Mammary epithelial cell (primary cell): ENCODE data around the gene SCGB1D4.

Experiments used
- EZH2 ChIP-seq: IDR thresholded peaks from 2 replicates; pipeline ENCODE4 v1.6.1; 2012; ENCODE audit warnings: low read length, inconsistent platforms, borderline replicate concordance
- TF ChIP-seq, protein P1 (sequence below), 2 donors: IDR thresholded peaks in 1 of 2; conservative IDR thresholded peaks in 1 of 2; 2 replicates each; pipeline ENCODE4 v1.5.1; 2011 to 2012; ENCODE audit warnings: inconsistent platforms in 2 of 2, low read length in 2 of 2, mild to moderate bottlenecking in 2 of 2, control low read depth in 1 of 2, low read depth in 1 of 2; ENCODE audit not compliant: insufficient read depth in 1 of 2; ENCODE audit errors: extremely low read depth in 1 of 2

DNA sequence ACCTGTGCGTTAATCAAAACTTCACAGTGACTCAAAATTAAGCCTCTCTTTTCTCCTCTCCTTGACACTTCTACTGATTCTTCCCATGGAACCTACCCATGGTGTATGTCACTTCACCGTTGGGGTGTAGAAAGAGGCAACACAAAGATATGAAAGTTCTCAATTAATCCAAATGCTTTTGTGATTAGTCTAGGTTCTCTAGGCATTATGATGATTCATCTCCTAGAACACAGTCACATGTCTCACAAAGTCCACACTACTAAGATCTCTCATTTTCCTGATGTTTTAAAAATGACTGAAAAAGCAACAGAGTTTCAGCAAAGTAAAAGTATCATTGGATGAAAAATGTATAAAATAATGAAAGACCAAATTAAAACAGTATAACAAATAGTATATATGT is 42.6 kb downstream of the SCGB1D4 start:
- TF ChIP-seq, protein P1, sequence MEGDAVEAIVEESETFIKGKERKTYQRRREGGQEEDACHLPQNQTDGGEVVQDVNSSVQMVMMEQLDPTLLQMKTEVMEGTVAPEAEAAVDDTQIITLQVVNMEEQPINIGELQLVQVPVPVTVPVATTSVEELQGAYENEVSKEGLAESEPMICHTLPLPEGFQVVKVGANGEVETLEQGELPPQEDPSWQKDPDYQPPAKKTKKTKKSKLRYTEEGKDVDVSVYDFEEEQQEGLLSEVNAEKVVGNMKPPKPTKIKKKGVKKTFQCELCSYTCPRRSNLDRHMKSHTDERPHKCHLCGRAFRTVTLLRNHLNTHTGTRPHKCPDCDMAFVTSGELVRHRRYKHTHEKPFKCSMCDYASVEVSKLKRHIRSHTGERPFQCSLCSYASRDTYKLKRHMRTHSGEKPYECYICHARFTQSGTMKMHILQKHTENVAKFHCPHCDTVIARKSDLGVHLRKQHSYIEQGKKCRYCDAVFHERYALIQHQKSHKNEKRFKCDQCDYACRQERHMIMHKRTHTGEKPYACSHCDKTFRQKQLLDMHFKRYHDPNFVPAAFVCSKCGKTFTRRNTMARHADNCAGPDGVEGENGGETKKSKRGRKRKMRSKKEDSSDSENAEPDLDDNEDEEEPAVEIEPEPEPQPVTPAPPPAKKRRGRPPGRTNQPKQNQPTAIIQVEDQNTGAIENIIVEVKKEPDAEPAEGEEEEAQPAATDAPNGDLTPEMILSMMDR (conservative IDR thresholded peaks at IDR 0.05 in 1 of 2, IDR thresholded peaks at IDR 0.05 in 1 of 2; ENCODE audit: extremely low read depth in 1 of 2, insufficient read depth in 1 of 2, low read depth in 1 of 2, low read length in 2 of 2), result no peak
- no peak for TF ChIP-seq EZH2
